Measurements from ENCODE around the gene SART3.

GRCh38 chr12:108538146-108538545, 22.8 kb downstream of the SART3 start:
- TF ChIP-seq CEBPB (IDR thresholded peaks at IDR 0.05; ENCODE audit: low read depth, low read length): no peak
- no peak for TF ChIP-seq CTCF (IDR thresholded peaks at IDR 0.05; ENCODE audit: control extremely low read depth in 1 of 3, insufficient read depth in 1 of 3, low read depth in 1 of 3, low read length in 3 of 3)
- no peak for TF ChIP-seq TCF12 (IDR thresholded peaks at IDR 0.05; ENCODE audit: low read depth, low read length)
- TF ChIP-seq, protein P1, sequence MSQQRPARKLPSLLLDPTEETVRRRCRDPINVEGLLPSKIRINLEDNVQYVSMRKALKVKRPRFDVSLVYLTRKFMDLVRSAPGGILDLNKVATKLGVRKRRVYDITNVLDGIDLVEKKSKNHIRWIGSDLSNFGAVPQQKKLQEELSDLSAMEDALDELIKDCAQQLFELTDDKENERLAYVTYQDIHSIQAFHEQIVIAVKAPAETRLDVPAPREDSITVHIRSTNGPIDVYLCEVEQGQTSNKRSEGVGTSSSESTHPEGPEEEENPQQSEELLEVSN (IDR thresholded peaks at IDR 0.05): no peak
- TF ChIP-seq PHF8 (conservative IDR thresholded peaks at IDR 0.05; ENCODE audit: low read depth, low read length): no peak
- TF ChIP-seq RFX5 (IDR thresholded peaks at IDR 0.05; ENCODE audit: borderline replicate concordance, low read depth, low read length): no peak

Measured in H1 (cell line).